ENCODE data around the gene GATA3. TPM values are rescaled to one million over a fixed set of nuclear protein-coding genes. Genes with fewer than 3 reads are reported as not detected.

The GATA3 gene
- total and polyA plus RNA-seq, 2 experiments from 2014 or later: 0.23 TPM; not detected in 1

DNA sequence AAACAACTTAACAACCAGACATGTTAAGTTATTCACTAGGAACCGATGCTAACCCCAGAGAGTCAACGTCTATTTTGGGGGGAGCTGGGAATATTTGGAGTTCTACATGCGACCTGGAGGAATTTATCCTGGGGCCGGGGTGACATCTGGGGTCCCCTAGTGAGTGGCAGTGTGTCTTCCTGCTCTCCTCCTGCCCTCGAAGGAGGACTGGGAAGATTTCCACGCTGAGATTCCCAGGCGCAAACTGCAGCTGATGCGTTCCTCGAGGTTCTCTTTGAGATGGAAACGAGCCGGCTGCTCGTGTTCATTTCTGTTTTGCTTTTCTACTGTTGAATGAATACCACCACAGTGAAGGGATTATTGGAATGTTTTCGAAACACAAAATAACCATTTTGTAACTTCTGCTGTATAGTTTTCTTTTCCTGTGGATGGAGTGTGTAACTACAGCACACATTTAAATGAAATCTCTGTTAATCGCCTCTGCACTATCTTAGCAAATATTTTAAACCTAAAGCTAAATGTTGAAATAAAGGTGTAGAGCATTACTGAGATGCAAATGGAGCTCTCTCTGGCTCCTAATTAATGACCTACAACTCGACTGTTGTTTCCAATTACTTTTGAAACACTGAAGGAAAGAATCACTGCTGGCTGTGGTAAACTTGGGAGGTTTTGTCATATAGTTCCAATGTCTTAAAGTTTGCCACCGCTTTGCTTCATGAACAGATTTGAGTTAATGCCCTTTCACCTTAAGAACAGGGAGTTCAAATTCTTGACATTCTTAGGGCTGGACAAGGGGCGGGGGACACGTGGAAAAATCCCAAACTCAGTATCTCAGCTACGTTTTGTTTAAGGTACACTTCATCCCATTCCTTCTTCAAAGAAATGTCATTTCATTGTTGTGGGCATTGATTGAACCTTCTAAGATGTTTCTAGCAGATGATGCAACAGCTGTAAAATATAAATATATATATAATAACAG, 21.1 kb downstream of the GATA3 start:
- Histone ChIP-seq H3K9me2 (ENCODE audit: insufficient read depth) (0 out of 2 replicates have a peak, but pooled peaks cover 4% of the 10 kb centered on the region), H3K4me2 (peak overlapping the region; percentile 42), H3F3A (replicated peaks; ENCODE audit: low read depth) (no peaks in the 10 kb centered on the region), H4K20me1 (replicated peaks; ENCODE audit: insufficient read depth) (no peaks in the 10 kb centered on the region), H3K4me1 (ENCODE audit: insufficient read depth) (peaks cover 15% of the 10 kb centered on the region), H3K27me3 (ENCODE audit: insufficient read depth) (no peaks in the 10 kb centered on the region), H2AFZ (no peak overlapping the region), H3K79me2 (replicated peaks; ENCODE audit: insufficient read depth) (no peaks in the 10 kb centered on the region), H3K27ac (ENCODE audit: low read depth) (0 out of 2 replicates have a peak overlapping the region, but pooled peaks have one; percentile 7), H3K36me3 (ENCODE audit: insufficient read depth) (no peaks in the 10 kb centered on the region), H3K4me3 (0 out of 2 replicates have a peak overlapping the region, but pooled peaks have one; percentile 3)
- H3K36me3 Mint-ChIP-seq (ENCODE audit: low read depth): no peaks in the 10 kb centered on the region
- TF ChIP-seq, protein P1, sequence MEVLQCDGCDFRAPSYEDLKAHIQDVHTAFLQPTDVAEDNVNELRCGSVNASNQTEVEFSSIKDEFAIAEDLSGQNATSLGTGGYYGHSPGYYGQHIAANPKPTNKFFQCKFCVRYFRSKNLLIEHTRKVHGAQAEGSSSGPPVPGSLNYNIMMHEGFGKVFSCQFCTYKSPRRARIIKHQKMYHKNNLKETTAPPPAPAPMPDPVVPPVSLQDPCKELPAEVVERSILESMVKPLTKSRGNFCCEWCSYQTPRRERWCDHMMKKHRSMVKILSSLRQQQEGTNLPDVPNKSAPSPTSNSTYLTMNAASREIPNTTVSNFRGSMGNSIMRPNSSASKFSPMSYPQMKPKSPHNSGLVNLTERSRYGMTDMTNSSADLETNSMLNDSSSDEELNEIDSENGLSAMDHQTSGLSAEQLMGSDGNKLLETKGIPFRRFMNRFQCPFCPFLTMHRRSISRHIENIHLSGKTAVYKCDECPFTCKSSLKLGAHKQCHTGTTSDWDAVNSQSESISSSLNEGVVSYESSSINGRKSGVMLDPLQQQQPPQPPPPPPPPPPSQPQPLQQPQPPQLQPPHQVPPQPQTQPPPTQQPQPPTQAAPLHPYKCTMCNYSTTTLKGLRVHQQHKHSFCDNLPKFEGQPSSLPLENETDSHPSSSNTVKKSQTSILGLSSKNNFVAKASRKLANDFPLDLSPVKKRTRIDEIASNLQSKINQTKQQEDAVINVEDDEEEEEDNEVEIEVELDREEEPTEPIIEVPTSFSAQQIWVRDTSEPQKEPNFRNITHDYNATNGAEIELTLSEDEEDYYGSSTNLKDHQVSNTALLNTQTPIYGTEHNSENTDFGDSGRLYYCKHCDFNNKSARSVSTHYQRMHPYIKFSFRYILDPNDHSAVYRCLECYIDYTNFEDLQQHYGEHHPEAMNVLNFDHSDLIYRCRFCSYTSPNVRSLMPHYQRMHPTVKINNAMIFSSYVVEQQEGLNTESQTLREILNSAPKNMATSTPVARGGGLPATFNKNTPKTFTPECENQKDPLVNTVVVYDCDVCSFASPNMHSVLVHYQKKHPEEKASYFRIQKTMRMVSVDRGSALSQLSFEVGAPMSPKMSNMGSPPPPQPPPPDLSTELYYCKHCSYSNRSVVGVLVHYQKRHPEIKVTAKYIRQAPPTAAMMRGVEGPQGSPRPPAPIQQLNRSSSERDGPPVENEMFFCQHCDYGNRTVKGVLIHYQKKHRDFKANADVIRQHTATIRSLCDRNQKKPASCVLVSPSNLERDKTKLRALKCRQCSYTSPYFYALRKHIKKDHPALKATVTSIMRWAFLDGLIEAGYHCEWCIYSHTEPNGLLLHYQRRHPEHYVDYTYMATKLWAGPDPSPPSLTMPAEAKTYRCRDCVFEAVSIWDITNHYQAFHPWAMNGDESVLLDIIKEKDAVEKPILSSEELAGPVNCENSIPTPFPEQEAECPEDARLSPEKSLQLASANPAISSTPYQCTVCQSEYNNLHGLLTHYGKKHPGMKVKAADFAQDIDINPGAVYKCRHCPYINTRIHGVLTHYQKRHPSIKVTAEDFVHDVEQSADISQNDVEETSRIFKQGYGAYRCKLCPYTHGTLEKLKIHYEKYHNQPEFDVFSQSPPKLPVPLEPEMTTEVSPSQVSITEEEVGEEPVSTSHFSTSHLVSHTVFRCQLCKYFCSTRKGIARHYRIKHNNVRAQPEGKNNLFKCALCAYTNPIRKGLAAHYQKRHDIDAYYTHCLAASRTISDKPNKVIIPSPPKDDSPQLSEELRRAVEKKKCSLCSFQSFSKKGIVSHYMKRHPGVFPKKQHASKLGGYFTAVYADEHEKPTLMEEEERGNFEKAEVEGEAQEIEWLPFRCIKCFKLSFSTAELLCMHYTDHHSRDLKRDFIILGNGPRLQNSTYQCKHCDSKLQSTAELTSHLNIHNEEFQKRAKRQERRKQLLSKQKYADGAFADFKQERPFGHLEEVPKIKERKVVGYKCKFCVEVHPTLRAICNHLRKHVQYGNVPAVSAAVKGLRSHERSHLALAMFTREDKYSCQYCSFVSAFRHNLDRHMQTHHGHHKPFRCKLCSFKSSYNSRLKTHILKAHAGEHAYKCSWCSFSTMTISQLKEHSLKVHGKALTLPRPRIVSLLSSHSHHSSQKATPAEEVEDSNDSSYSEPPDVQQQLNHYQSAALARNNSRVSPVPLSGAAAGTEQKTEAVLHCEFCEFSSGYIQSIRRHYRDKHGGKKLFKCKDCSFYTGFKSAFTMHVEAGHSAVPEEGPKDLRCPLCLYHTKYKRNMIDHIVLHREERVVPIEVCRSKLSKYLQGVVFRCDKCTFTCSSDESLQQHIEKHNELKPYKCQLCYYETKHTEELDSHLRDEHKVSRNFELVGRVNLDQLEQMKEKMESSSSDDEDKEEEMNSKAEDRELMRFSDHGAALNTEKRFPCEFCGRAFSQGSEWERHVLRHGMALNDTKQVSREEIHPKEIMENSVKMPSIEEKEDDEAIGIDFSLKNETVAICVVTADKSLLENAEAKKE (CRISPR knock-in tag; IDR thresholded peaks at IDR 0.05): no peak
- TF ChIP-seq EZH2phosphoT487 (IDR thresholded peaks at IDR 0.05; ENCODE audit: unreplicated experiment) (no peak), EZH2 (IDR thresholded peaks at IDR 0.05; ENCODE audit: low read depth, unreplicated experiment) (no peak), POLR2AphosphoS5 (IDR thresholded peaks at IDR 0.05; ENCODE audit: low read depth) (no peak), STAT1 (IDR thresholded peaks at IDR 0.05; ENCODE audit: unreplicated experiment) (no peak), ZNF114 (CRISPR knock-in tag; IDR thresholded peaks at IDR 0.05) (no peak), JUNB (IDR thresholded peaks at IDR 0.05; ENCODE audit: unreplicated experiment) (no peak), NANOG (IDR thresholded peaks at IDR 0.05; ENCODE audit: borderline replicate concordance) (no peak), ZNF331 (CRISPR knock-in tag; IDR thresholded peaks at IDR 0.05; ENCODE audit: low read depth) (no peak), CREB1 (CRISPR knock-in tag; IDR thresholded peaks at IDR 0.05; ENCODE audit: low read depth) (no peak)
- TF ChIP-seq, protein P2, sequence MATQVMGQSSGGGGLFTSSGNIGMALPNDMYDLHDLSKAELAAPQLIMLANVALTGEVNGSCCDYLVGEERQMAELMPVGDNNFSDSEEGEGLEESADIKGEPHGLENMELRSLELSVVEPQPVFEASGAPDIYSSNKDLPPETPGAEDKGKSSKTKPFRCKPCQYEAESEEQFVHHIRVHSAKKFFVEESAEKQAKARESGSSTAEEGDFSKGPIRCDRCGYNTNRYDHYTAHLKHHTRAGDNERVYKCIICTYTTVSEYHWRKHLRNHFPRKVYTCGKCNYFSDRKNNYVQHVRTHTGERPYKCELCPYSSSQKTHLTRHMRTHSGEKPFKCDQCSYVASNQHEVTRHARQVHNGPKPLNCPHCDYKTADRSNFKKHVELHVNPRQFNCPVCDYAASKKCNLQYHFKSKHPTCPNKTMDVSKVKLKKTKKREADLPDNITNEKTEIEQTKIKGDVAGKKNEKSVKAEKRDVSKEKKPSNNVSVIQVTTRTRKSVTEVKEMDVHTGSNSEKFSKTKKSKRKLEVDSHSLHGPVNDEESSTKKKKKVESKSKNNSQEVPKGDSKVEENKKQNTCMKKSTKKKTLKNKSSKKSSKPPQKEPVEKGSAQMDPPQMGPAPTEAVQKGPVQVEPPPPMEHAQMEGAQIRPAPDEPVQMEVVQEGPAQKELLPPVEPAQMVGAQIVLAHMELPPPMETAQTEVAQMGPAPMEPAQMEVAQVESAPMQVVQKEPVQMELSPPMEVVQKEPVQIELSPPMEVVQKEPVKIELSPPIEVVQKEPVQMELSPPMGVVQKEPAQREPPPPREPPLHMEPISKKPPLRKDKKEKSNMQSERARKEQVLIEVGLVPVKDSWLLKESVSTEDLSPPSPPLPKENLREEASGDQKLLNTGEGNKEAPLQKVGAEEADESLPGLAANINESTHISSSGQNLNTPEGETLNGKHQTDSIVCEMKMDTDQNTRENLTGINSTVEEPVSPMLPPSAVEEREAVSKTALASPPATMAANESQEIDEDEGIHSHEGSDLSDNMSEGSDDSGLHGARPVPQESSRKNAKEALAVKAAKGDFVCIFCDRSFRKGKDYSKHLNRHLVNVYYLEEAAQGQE (IDR thresholded peaks at IDR 0.05; ENCODE audit: unreplicated experiment): no peak
- TF ChIP-seq, protein P3, sequence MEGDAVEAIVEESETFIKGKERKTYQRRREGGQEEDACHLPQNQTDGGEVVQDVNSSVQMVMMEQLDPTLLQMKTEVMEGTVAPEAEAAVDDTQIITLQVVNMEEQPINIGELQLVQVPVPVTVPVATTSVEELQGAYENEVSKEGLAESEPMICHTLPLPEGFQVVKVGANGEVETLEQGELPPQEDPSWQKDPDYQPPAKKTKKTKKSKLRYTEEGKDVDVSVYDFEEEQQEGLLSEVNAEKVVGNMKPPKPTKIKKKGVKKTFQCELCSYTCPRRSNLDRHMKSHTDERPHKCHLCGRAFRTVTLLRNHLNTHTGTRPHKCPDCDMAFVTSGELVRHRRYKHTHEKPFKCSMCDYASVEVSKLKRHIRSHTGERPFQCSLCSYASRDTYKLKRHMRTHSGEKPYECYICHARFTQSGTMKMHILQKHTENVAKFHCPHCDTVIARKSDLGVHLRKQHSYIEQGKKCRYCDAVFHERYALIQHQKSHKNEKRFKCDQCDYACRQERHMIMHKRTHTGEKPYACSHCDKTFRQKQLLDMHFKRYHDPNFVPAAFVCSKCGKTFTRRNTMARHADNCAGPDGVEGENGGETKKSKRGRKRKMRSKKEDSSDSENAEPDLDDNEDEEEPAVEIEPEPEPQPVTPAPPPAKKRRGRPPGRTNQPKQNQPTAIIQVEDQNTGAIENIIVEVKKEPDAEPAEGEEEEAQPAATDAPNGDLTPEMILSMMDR (conservative IDR thresholded peaks at IDR 0.05; ENCODE audit: low read depth in 2 of 2): no peak
- TF ChIP-seq, protein P4, sequence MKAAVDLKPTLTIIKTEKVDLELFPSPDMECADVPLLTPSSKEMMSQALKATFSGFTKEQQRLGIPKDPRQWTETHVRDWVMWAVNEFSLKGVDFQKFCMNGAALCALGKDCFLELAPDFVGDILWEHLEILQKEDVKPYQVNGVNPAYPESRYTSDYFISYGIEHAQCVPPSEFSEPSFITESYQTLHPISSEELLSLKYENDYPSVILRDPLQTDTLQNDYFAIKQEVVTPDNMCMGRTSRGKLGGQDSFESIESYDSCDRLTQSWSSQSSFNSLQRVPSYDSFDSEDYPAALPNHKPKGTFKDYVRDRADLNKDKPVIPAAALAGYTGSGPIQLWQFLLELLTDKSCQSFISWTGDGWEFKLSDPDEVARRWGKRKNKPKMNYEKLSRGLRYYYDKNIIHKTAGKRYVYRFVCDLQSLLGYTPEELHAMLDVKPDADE (IDR thresholded peaks at IDR 0.05): no peak
- no peak overlapping the region for H3K4me3 Mint-ChIP-seq
- no peak overlapping the region; the same call in 1 of the 2 replicates for H3K27ac Mint-ChIP-seq
- ATAC-seq (peak; percentile 22; the same call in 2 of the 3 replicates), DNase-seq (ENCODE audit: low spot score) (peak; percentile 43)
- no peaks in the 10 kb centered on the region; the same call in 2 of the 3 replicates for H3K9me3 Mint-ChIP-seq
- H3K27me3 Mint-ChIP-seq (ENCODE audit: insufficient read depth, low read depth, poor library complexity): no peaks in the 10 kb centered on the region
- H3K4me1 Mint-ChIP-seq: peaks cover 15% of the 10 kb centered on the region

Data from GM23338 (cell line).